H7 (cell line): ENCODE data around the gene SEMA3C. TPM values are rescaled to one million over a fixed set of nuclear protein-coding genes. Genes with fewer than 3 reads are reported as not detected.

Experiments used
- DNase-seq: peaks from one replicate; pipeline ENCODE4 v3.0.0; 2012
- H3K27me3 ChIP-seq: 2 replicates; pipeline ENCODE4 v1.6.0; 2011; ENCODE audit warnings: mild to moderate bottlenecking, low read length; ENCODE audit not compliant: control insufficient read depth, insufficient read depth
- H3K36me3 ChIP-seq: replicated peaks from 2 replicates; pipeline ENCODE4 v1.5.1; 2011; ENCODE audit warnings: low read length; ENCODE audit not compliant: control insufficient read depth, insufficient read depth
- H3K4me3 ChIP-seq: 2 replicates; pipeline ENCODE4 v1.5.1; 2011; ENCODE audit warnings: low read depth, mild to moderate bottlenecking, control low read depth, low read length, moderate library complexity; ENCODE audit not compliant: insufficient read depth
- total RNA-seq: library from RNA; depleted of rRNA; stranded (reverse); fragments of >200 nt; shearing (Covaris generic); gene quantifications from 2 replicates; pipeline ENCODE4 v1.2.3, GENCODE V29; 2014; rRNA removed

Gene SEMA3C
- 1.8 and 2.1 TPM in 2 replicates for total RNA-seq

- Histone ChIP-seq H3K4me3 (peak within 1 kb of the TSS; percentile 55), H3K27me3 (no peaks in the 10 kb centered on the region; the same call in 1 of the 2 replicates), H3K36me3 (no peaks in the 10 kb centered on the region)
- DNase-seq = peak; percentile 92
These were observed at the start of gene SEMA3C for GRCh38 chr7:80918909-80919721. Gene SEMA3C (minus strand): TSS chr7:80919051. CDS start chr7:80916781, 2,270 bp downstream.

GRCh38 chr7:80968606-80969005, 49.8 kb upstream of the SEMA3C start:
- Histone ChIP-seq H3K36me3 (no peaks in the 10 kb centered on the region), H3K4me3 (no peak overlapping the region), H3K27me3 (no peaks in the 10 kb centered on the region)
- no peak for DNase-seq

DNA sequence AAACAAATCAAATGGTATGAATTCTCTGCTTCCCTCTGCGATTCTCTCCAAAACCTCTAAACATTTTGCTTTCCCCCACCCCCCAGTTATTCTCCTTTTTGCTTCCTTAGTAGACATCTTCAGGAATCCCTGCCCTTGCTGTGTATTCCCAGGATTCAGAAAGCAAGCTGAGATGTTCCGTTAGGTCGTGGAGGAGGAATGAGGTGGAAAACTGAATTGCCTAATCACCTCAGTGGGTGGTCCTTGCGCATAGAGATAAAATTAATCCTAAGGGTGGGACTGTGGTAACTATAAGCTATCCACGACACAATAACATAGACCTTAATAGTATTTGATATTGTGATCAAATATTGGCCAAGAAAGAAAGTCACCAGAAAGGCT, 49.1 kb upstream of the SEMA3C start:
- Histone ChIP-seq H3K36me3 (no peaks in the 10 kb centered on the region), H3K27me3 (no peaks in the 10 kb centered on the region), H3K4me3 (no peak overlapping the region)
- no peak for DNase-seq

DNA sequence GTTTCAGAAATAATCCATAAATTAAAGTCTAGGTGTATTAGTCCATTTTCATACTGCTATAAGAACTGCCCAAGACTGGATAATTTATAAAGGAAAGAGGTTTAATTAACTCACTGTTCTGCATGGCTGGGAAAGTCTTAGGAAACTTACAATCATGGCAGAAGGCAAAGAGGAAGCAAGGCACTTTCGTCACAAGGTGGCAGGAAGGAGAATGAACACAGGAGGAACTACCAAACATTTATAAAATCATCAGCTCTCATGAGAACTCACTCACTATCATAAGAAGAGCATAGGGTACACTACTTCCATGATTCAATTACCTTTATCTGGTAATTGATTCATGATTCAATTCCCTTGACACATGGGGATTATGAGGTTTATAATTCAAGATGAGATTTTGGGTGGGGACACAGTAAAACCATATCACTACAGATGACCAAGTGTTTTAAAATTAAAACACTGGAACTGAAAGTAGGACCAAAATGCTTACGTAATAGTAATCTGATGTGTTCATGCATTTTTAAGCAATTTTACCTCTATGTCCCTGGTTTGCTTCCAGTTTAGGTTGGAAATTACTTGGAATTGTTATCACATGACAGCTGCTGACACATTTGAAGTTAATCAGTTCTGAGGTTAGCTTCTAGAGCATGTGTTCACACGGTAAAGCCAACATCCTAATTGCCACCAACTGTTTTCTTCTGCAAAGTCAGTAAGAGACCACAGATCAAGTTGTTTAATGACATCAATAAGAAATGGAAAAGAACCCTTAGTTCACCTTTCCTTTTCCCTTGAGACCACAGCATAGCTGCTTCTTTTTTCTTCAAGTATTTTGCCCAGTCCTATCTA, 48.4 kb upstream of the SEMA3C start:
- Histone ChIP-seq H3K36me3 (no peaks in the 10 kb centered on the region), H3K27me3 (no peaks in the 10 kb centered on the region), H3K4me3 (no peak overlapping the region)
- DNase-seq = no peak

DNA sequence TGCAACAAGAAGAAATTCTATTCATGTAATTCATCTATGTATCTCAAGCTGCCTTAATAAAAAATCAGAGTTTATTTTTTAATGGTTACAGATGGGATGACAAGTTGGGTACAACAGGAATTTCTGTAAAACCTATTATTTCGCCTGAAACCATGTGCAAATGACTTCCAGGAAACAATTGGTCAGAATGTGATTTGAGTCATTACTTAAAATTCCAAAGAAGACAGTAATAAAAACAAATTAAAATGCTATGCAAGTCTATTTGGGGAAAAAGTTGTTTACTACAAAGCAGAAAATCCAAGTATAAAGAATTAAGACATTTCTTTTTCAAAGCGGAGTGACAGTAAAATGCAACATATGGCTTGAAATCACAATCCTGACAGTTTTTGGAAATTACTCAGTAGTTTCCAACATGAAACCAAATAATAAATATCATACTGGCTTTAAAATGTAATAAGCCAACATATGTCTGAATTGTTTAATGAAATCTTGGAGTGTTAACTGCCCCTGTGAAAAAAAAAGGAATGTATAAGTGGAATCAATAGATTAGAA, 41.5 kb upstream of the SEMA3C start:
- Histone ChIP-seq H3K4me3 (no peak overlapping the region), H3K36me3 (no peaks in the 10 kb centered on the region), H3K27me3 (no peaks in the 10 kb centered on the region)
- DNase-seq = no peak

- no peak overlapping the region for H3K4me3 ChIP-seq
- no peaks in the 10 kb centered on the region for H3K36me3 ChIP-seq
- DNase-seq = no peak
- H3K27me3 ChIP-seq = no peaks in the 10 kb centered on the region
These were observed 38.5 kb upstream of the SEMA3C start for GRCh38 chr7:80957226-80957777.

DNA sequence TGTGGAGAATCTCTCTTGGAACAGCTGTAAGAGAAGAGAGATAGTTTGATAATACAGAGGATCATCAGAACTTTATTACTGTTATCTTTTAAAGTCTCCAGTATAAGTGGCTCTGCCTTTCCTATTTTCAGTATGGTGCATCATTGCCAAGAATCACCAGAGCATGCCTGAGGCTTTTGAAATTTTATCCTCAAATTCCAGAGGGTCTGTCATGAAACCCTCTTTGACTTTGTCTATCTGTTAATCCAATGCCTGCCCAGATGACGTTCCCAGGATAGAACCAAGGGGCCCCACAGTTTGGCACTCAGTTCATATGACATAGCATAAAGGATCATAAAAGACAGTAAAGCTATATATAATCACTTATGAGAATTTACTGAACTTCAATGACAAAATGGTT, 35.3 kb upstream of the SEMA3C start:
- no peaks in the 10 kb centered on the region for H3K36me3 ChIP-seq
- no peak overlapping the region for H3K4me3 ChIP-seq
- no peaks in the 10 kb centered on the region for H3K27me3 ChIP-seq
- no peak for DNase-seq

DNA sequence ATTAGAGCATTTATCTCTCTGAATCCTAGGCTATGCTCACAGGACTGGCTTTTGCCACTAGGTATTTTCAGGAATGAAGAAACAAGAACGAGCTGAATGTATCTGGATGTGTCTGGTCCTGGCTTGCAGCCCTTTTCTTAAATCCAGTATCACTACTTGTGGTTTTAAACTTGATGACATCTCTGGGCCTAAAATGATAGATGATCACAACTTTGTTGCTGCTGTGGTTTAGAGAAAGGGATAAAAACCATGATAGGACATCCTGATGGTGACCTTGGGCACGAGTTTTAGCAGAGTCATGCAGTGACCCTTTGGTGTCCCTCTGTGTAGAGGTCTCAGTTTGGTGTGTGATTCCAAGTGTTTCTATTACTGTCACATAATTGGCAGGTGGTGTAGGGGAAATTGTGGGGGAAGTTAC, 31.7 kb upstream of the SEMA3C start:
- Histone ChIP-seq H3K4me3 (no peak overlapping the region), H3K36me3 (no peaks in the 10 kb centered on the region), H3K27me3 (no peaks in the 10 kb centered on the region)
- DNase-seq = no peak

- Histone ChIP-seq H3K36me3 (no peaks in the 10 kb centered on the region), H3K27me3 (no peaks in the 10 kb centered on the region), H3K4me3 (no peak overlapping the region)
- DNase-seq = no peak
These were observed 30.6 kb upstream of the SEMA3C start for GRCh38 chr7:80949449-80949848.

GRCh38 chr7:80946858-80947257, 28.0 kb upstream of the SEMA3C start:
- Histone ChIP-seq H3K4me3 (no peak overlapping the region), H3K36me3 (no peaks in the 10 kb centered on the region), H3K27me3 (no peaks in the 10 kb centered on the region)
- no peak for DNase-seq

- no peak overlapping the region for H3K4me3 ChIP-seq
- no peaks in the 10 kb centered on the region for H3K27me3 ChIP-seq
- DNase-seq = no peak
These were observed 27.1 kb upstream of the SEMA3C start for GRCh38 chr7:80945976-80946375.

GRCh38 chr7:80943342-80943741, 24.5 kb upstream of the SEMA3C start:
- Histone ChIP-seq H3K27me3 (no peaks in the 10 kb centered on the region), H3K36me3 (no peaks in the 10 kb centered on the region), H3K4me3 (no peak overlapping the region)
- DNase-seq = no peak

More at GRCh38 chr7:80945976-80946375, 27.1 kb upstream of the SEMA3C start:
- H3K36me3 ChIP-seq = no peaks in the 10 kb centered on the region

- DNase-seq = peak; percentile 33
- Histone ChIP-seq H3K4me3 (no peak overlapping the region), H3K36me3 (no peaks in the 10 kb centered on the region), H3K27me3 (no peaks in the 10 kb centered on the region)
These were observed 23.6 kb upstream of the SEMA3C start for GRCh38 chr7:80942261-80943041.

DNA sequence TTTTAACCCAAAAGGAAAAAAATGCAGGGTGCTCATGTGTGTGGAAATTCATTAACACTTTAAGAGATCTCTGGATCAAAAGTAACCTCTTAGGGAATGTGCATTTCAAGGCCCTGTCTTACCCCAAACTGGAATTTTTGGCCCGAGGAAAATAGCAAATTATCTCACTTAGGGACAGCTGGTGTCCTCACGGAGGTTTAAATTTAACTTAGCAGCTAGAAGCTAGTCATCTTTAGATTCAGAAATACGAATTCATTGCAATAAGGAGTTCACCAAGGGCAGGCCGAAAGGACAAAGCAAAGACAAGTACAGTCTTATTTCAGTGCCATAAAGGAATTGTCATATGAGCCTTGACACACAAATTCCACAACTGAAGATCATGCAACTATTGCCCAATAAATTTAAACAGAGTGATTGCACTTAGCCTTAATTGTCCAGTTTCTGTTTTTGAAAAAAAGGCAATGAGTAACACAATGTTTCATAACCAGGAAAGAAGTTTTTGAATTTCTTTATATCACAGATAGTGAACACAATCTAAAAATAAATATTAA, 22.4 kb upstream of the SEMA3C start:
- Histone ChIP-seq H3K27me3 (no peaks in the 10 kb centered on the region), H3K36me3 (no peaks in the 10 kb centered on the region), H3K4me3 (no peak overlapping the region)
- no peak for DNase-seq
